ENCODE results near the gene OPTC.

OPTC gene

GRCh38 chr1:203493901-203494300 is at the start of gene OPTC:
Gene OPTC (plus strand): TSS chr1:203494153. CDS start chr1:203496006, 1,853 bp downstream.
- DNase-seq, result no peak

DNA sequence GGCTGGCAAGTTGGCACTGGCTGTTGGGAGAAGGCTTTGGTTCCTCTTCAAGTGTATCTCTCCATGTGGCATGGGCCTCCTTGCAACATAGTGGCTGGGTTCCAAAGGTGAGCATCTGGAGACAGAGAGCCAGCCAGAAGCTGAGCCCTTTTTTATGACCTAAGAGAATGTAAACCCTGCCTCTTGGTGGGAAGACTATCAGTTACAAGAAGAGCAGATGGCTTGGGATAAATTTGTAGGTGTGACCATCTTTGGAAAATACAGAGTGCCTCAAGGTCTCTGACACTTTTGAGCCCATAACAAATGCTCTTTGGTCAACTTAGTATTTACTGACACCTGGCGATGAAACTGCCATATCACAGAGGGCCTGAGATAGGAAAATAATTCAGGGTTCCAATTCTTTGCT is 49.8 kb upstream of the OPTC start:
- DNase-seq, result no peak

DNA sequence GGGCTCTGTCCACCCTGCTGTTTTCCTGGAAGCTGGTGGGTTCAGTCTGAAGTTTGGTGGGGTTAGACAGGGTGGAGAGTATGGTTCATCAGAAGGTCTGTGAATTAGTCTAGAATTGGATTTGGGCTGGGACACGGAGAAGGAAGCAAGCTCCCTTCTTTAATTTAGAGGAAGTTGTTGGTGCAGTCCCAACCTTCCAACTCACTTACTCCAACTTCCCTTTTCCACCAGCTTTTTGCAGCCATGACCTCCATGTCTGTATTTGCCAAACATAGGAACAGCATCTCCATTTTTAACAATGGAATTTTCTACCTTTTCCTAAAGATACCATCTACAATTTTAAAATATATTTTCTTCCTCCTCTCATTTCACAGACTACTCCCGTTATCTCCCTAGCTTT is 46.8 kb upstream of the OPTC start:
- no peak for DNase-seq

GRCh38 chr1:203447598-203447997 is 46.4 kb upstream of the OPTC start:
- DNase-seq, result peak; percentile 11

DNA sequence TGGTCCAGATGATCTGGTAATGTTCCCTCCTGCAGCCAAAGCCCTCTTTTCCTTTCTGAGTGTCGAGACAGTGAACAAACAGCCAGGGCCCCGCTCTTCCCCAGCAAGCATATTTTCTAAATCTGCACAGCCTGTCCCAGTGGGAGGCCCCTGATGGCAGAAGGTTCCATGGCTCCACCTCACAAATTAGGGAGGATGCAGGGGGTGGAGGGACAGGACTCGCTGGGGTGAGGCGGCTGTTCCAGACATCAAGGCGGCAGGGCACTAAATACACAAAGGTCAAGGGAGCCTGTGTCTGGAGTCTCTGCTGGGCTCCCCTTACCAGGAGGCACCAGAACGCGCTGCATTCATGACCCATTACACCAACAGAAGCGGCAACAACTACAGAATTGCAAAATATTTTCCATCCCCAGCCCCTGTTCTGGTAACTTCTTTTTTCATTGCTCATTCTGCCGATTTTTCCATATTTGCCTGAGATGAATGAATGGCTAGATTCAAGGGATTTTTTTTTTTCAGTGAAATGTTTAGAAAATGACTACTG is 45.4 kb upstream of the OPTC start:
- DNase-seq, result peak; percentile 30

DNA sequence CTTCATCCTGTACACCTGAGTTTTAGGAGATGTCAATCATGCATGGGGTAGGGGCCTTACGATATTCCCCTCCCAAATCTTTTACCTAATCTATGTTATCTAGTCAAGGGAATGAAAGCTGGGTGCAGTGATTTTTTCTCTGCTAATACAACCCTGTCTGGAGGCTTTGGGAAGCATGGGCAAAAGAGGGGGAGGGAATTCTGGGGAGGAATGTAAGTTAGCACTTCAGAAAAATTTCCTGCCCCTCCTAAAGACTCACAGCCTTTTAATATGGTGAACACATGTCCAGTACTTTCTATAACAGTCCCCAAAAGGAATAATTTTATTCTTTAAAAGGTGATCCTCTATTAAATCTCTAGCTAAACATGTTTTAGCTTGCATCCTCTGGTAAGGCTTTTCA is 44.0 kb upstream of the OPTC start:
- DNase-seq, result peak; percentile 1

DNA sequence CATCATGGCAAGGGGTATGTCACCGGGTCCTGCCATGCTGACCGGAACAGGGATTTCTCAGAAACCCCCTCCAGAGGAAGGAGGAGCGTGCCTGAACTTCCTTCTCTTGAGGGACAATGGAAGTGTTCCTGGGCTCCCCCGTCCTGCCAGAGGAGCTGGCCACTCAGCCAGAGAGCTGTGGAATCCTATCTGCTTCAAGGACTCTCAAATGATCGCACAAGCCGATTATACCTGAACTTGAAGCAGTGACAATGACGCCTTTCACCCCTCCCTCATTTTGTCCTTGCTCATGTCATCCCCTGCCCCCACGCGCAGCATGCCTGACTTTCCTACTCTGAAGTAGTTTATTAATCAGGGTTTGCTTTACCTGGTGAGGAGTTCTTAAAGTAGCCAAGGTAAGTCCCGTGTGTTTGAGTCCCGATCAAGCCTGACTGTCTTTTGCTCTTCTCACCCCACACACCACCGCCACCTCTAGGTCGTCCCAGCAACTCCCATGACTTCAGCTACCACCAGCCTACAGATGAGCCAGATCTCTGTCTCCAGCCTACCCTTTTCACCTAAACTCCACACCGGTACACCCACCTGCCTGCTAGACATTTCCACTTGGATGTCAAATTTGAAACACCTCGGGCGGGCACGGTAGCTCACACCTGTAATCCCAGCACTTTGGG is 43.3 kb upstream of the OPTC start:
- peak; percentile 17 for DNase-seq

DNA sequence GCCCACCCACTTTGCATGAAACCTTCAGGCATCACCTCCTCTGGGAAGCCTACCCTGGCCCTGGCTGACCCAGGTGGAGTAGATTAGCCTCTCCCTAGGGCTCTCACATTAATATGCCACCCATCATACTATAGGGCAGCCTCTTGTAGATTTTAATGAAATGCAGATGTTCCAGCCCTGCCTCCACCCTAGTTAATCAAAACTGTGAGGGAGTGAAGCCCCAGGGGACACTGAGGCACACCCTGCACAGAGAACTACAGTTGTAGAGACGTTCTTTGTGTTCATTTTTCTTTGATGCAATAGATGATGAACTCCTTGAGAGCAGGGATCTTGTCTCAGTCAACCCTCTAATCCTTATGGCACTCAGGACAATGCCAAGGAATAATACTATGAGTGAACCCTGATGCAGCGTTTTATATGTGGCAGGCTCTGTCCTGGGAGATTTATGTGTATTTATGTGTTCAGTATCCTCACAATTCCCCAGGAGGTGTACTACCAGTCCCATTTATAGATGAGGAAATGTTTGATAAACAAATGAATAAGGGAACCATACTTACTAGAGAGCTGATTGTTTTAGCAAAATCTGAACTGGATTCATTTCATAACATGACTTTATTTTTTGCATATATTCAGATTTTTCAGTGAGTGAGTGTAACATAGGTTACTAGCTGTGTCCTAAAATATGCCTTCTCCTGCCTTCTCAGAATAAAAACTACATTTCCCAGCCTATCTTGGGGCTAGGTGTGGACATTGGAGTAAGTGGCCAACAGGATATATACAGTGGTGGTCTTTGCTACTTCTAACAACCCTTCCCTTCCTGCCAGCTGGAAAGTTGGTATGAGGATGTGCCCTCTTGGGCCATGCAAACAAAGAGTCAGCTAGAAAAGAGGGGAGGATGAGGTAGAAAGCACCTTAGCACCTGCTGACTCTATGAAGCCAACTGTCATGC is 41.8 kb upstream of the OPTC start:
- DNase-seq, result peak; percentile 15

- DNase-seq, result peak; percentile 15
Measured at GRCh38 chr1:203453016-203453415, 40.9 kb upstream of the OPTC start.

DNA sequence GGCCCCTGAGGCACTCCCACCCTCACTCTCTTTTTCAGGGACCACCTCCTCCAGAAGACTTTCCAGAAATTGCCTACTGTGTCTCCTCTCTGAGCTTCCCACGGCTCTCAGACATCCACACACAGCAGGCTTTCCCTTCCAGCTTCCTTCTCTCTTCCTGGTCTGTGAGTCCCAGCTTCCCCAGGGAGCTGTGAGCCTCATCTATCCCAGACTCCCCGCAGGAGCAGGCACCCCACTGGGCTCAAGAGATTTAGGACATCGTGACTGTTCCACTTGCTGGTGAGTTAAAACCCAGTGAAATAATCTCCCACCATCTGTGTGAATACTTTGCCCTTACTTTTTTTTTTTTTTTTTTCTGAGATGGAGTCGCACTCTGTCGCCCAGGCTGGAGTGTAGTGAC is 40.3 kb upstream of the OPTC start:
- peak; percentile 8 for DNase-seq

DNA sequence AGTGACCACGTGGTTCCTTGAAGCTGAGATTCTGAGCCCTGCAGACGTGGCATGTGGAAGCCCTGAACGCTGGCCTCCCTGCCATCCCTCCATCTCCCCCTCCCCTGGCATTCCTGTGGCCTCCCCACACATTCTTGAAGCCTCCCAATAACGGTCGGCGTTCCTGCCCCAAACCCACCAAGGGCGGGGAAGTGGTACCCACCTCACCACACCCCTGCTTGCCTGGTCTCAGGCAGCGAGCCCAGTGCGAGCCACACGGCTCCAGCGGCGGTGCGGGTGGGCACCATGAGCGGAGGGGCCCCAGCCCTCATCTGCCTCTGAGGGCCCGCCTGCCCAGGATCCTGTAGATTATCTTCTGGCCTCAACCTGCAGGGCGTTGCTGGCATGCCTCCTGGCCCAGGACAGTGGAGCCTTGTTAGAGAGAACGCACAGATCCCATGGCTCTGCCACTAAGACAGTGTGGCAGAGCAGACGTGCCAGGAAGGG is 38.9 kb upstream of the OPTC start:
- DNase-seq, result peak; percentile 68

- DNase-seq, result no peak
Measured at GRCh38 chr1:203455706-203456105, 38.2 kb upstream of the OPTC start.

- no peak for DNase-seq
Measured at GRCh38 chr1:203456577-203456976, 37.4 kb upstream of the OPTC start.

- no peak for DNase-seq
Measured at GRCh38 chr1:203458078-203458477, 35.9 kb upstream of the OPTC start.

DNA sequence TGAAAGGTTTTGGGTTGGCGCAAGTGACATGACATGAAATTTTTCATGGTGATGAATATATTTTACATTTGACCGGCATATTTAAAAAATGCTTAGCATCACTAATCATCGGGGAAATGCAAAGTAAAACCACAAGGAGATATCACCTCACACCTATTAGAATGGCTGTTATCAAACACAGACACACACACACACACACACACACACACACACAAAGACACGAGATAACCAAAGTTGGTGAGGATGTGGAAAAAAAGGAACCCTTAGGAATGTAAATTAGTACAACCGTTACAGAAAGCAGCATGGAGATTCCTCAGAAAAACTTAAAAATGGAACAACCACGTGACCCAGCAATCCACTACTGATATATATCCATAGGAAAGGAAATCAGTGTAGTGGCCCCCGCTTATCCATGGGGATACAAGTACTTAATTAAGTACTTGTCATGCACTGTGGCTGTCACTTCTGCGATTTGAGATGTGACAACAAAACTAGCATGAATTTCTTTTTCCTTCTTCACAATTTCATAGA is 34.2 kb upstream of the OPTC start:
- no peak for DNase-seq

- DNase-seq, result no peak
Measured at GRCh38 chr1:203461717-203462116, 32.2 kb upstream of the OPTC start.

GRCh38 chr1:203462143-203462542 is 31.8 kb upstream of the OPTC start:
- no peak for DNase-seq

- DNase-seq, result no peak
Measured at GRCh38 chr1:203462878-203463277, 31.1 kb upstream of the OPTC start.

DNA sequence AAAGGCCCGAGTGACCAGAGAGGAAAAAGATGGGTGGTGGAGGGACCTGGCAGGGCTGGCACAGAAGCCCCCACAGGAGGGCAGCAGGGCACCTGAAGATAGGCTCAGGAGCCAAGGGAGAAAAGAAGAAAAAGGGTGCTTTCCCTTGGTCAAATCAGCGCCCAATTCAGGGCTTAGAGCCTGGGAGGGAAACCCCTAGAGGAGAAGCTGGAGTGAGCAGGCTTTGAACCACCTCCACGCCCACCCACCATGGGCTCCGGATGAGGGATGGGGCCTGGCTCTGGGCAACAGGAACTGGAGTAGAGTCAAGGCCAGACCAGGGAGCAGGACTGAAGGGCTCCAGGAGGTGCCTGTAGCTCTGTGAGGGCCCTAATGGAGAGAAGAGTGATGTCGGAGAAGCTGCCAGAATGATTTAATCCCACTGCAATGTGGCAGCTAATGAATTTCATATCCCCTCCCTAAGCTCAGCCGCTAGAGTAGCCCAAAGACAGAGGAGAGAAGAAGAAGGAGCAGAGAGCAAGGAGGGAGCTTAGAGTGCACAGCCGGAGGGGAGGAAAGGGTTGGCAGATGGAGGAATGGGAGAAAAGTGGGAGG is 30.4 kb upstream of the OPTC start:
- no peak for DNase-seq

GRCh38 chr1:203464226-203464625 is 29.7 kb upstream of the OPTC start:
- no peak for DNase-seq

- DNase-seq, result no peak
Measured at GRCh38 chr1:203464743-203465142, 29.2 kb upstream of the OPTC start.

DNA sequence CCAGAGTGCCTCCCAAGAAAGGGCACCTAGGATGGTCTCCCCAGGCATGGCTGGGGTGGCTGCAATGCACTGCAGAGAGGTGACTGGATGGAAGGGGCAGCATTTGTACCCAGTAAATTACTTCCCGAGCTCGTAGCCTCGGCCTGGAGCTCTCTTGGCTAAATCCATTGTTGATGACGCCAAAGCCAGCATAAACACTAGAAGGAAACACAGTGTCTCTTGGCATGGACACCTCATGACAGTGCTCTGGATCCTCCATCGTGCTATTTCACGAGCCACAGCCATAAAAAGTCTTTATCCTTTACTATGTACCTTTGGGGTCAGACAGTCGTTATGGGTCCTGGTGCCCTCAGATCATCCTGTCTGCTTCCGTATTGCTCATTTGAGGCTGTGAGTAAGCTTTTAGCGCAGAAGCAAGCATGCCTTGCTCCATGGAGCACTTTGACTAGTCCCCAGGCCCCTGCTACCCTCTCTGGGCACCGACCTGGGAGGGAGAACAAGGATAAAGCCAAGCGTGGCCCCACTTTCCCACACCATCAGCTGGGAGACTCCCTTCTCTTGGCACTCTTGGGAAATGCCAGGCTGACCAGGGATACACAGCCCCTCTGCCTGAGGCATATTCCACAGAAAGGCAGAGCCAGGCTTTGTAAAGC is 28.7 kb upstream of the OPTC start:
- DNase-seq, result no peak
